HepG2 (cell line): ENCODE measurements around the gene TH. TPM values are rescaled to one million over a fixed set of nuclear protein-coding genes. Genes with fewer than 3 reads are reported as not detected.

Experiments used
- ATAC-seq: fragments of 200-7000 bp; cut with Tn5 transposase; 3 replicates; pipeline ENCODE4 v1.9.1; 2020; ENCODE audit warnings: mild to moderate bottlenecking, moderate library complexity
- BruUV-seq: library from RNA; stranded (reverse); fragments of 400-500 nt; replicated peaks from 2 replicates; lab custom pipeline; 2021; lab: Mats Ljungman, UMichigan
- CTCF ChIA-PET: fragments of 300-600 bp; formaldehyde crosslinking; extraction: SDS; loops from one replicate; lab custom pipeline; 2021; ENCODE audit warnings: low total read pairs, inconsistent platforms, low intra/inter-chr PET ratio; lab: Yijun Ruan, JAX
- POLR2A ChIA-PET: fragments of 350-600 bp; sonication (Branson Sonifier 250); formaldehyde crosslinking; loops from one replicate; lab custom pipeline; 2020; ENCODE audit warnings: antibody characterized with exemption, inconsistent platforms; lab: Yijun Ruan, JAX
- DNase-seq: peaks from one replicate; pipeline ENCODE4 v3.0.0-alpha.2; 2015; ENCODE audit warnings: low spot score
- FAIRE-seq: peaks from 3 replicates; lab custom pipeline; 2011; peaks lifted over from hg19 to GRCh38; lab: Jason Lieb, UNC
- H2AFZ ChIP-seq: one replicate; pipeline ENCODE4 v1.6.1; 2011; ENCODE audit warnings: low read length, inconsistent platforms
- H3K27ac ChIP-seq: fragments of 300-600 bp; 3 replicates; pipeline ENCODE4 v1.8.0; 2011; ENCODE audit warnings: mixed run types, mild to moderate bottlenecking, mixed read lengths, low read length, inconsistent platforms; ENCODE audit not compliant: insufficient read depth; ENCODE audit errors: extremely low read length
- H3K27me3 ChIP-seq, 2 experiments: fragments of 200-600 bp in 1 of 2; 2 replicates in 1 of 2; 3 replicates in 1 of 2; pipeline versions ENCODE4 v1.6.0 to v1.8.0; 2011; ENCODE audit warnings: low read length in 2 of 2, mild to moderate bottlenecking in 2 of 2, moderate library complexity in 2 of 2, inconsistent platforms in 1 of 2; ENCODE audit not compliant: insufficient read depth in 2 of 2, control insufficient read depth in 1 of 2
- H3K36me3 ChIP-seq, 2 experiments: fragments of 200-600 bp in 1 of 2; replicated peaks in 1 of 2; 2 replicates in 1 of 2; 3 replicates in 1 of 2; pipeline versions ENCODE4 v1.5.1 to v1.8.0; 2011; ENCODE audit warnings: low read length in 2 of 2, inconsistent platforms in 1 of 2; ENCODE audit not compliant: insufficient read depth in 2 of 2, control insufficient read depth in 1 of 2
- H3K4me1 ChIP-seq: 2 replicates; pipeline ENCODE4 v1.5.1; 2012; ENCODE audit warnings: low read length, inconsistent platforms; ENCODE audit not compliant: insufficient read depth
- H3K4me2 ChIP-seq: 2 replicates; pipeline ENCODE4 v1.6.0; 2011; ENCODE audit warnings: low read depth, low read length, inconsistent platforms
- H3K4me3 ChIP-seq, 3 experiments: fragments of 200-600 bp in 1 of 3; sonication (generic), shearing (Covaris generic) in 1 of 3; replicated peaks in 1 of 3; 2 replicates each; pipeline ENCODE4 v1.5.1; 2011 to 2016; ENCODE audit warnings: low read length in 3 of 3, inconsistent platforms in 2 of 3, low read depth in 2 of 3, mild to moderate bottlenecking in 2 of 3, control low read depth in 1 of 3, mixed read lengths in 1 of 3; ENCODE audit not compliant: insufficient read depth in 1 of 3
- H3K79me2 ChIP-seq: one replicate; pipeline ENCODE4 v1.6.1; 2011; ENCODE audit warnings: low read length, inconsistent platforms; ENCODE audit not compliant: insufficient read depth
- H3K9ac ChIP-seq: 2 replicates; pipeline ENCODE4 v1.6.0; 2011; ENCODE audit warnings: mild to moderate bottlenecking, low read depth, low read length, inconsistent platforms; ENCODE audit not compliant: insufficient read depth
- H3K9me3 ChIP-seq: 2 replicates; pipeline ENCODE4 v1.5.1; 2012; ENCODE audit warnings: mild to moderate bottlenecking, low read length
- H4K20me1 ChIP-seq: 2 replicates; pipeline ENCODE4 v1.6.0; 2011; ENCODE audit warnings: inconsistent platforms, mild to moderate bottlenecking, low read length, moderate library complexity; ENCODE audit not compliant: insufficient read depth
- SP4 ChIP-seq: sonication (generic); formaldehyde crosslinking; IDR thresholded peaks from 2 replicates; pipeline ENCODE4 v1.8.1; 2023; ENCODE audit warnings: mild to moderate bottlenecking, missing genetic modification reagents
- SSRP1 ChIP-seq: IDR thresholded peaks from 2 replicates; pipeline ENCODE4 v1.6.1; 2016; ENCODE audit warnings: control low read depth
- ZNF317 ChIP-seq: sonication (generic); formaldehyde crosslinking; IDR thresholded peaks from 2 replicates; pipeline ENCODE4 v1.5.0; 2020; ENCODE audit warnings: mild to moderate bottlenecking, missing genetic modification reagents
- WGBS: methylation state at CpG from one replicate; pipeline ENCODE4 v1.1.6; 2017; ENCODE audit warnings: low lambda C conversion rate; 5-methylcytosine and 5-hydroxymethylcytosine counted together
- in situ Hi-C: cut with HindIII; loops from 2 replicates; pipeline ENCODE4 v1.10.0; 2017; ENCODE audit warnings: low pct_unique_long_range_greater_than_20kb; ENCODE audit not compliant: extremely low pct_ligation_motif_present
- intact Hi-C: fragments of 100-400 bp; cut with micrococcal nuclease; formaldehyde crosslinking; loops from one replicate; pipeline ENCODE4 v1.10.0; 2022; ENCODE audit not compliant: unreplicated experiment
- polyA plus RNA-seq, 8 experiments: library from polyadenylated mRNA; depleted of rRNA in 3 of 8; stranded (reverse) in 7 of 8; unstranded in 1 of 8; fragments of >200 nt; fragmentation: Illumina TruSeq in 4 of 8; extraction: Trizol in 4 of 8; gene quantifications; 2 replicates each; pipeline versions ENCODE4 v1.2.1 to v1.2.3, GENCODE V29; 2011 to 2016; ENCODE audit warnings: low read depth in 4 of 8, missing spikeins in 1 of 8, mixed read lengths in 1 of 8; ENCODE audit not compliant: insufficient read depth in 1 of 8
- total RNA-seq, 5 experiments: library from RNA; depleted of rRNA; stranded (reverse); fragments of >200 nt; fragmentation: Illumina TruSeq; extraction: Trizol; gene quantifications; 2 replicates each; pipeline ENCODE4 v1.2.3, GENCODE V29; 2016; ENCODE audit warnings: low read depth in 1 of 5
- TF ChIP-seq, protein P1 (sequence below), 2 experiments: sonication (generic) in 1 of 2; formaldehyde crosslinking in 1 of 2; IDR thresholded peaks; 2 replicates each; pipeline versions ENCODE4 v1.4.0 to v1.6.1; 2016 to 2020; ENCODE audit warnings: borderline replicate concordance in 1 of 2, low read depth in 1 of 2, mild to moderate bottlenecking in 1 of 2, missing genetic modification reagents in 1 of 2
- TF ChIP-seq, protein P2 (sequence below): sonication (generic); formaldehyde crosslinking; IDR thresholded peaks from 2 replicates; pipeline ENCODE4 v1.5.1; 2020; ENCODE audit warnings: missing genetic modification reagents, mild to moderate bottlenecking, borderline replicate concordance
- TF ChIP-seq, protein P3 (sequence below): sonication (generic); formaldehyde crosslinking; IDR thresholded peaks from 2 replicates; pipeline ENCODE4 v1.9.0; 2022; ENCODE audit warnings: missing genetic modification reagents, mild to moderate bottlenecking, borderline replicate concordance

The TH gene
- total and polyA plus RNA-seq, 2 of the 13 experiments (the other 11 are each of a cell fraction or from before 2014, with no cell fraction given) = 0.36 TPM; not detected in 1

DNA sequence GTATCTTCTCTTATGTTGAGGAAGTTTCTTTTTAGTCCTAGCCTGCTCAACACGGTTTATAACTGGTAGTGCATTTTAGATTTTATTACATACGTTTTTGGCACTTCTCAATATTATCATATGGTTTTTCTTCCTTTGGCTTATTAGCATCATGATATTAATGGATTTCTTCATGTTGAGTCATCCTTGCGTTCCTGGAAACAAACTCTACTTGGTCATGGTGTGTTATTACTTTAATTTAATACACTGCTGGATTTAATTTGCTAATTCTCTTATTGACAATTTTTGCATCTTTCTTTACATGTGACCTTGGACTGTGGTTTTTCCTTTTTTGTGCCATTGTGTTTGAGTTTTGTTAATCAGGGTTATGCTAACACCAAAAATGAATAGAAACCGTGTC is 52.9 kb downstream of the TH start (continued):
- TF ChIP-seq, protein P1, sequence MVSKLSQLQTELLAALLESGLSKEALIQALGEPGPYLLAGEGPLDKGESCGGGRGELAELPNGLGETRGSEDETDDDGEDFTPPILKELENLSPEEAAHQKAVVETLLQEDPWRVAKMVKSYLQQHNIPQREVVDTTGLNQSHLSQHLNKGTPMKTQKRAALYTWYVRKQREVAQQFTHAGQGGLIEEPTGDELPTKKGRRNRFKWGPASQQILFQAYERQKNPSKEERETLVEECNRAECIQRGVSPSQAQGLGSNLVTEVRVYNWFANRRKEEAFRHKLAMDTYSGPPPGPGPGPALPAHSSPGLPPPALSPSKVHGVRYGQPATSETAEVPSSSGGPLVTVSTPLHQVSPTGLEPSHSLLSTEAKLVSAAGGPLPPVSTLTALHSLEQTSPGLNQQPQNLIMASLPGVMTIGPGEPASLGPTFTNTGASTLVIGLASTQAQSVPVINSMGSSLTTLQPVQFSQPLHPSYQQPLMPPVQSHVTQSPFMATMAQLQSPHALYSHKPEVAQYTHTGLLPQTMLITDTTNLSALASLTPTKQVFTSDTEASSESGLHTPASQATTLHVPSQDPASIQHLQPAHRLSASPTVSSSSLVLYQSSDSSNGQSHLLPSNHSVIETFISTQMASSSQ (IDR thresholded peaks at IDR 0.05; ENCODE audit: low read depth) = no peak
- TF ChIP-seq, protein P1 (CRISPR knock-in tag; IDR thresholded peaks at IDR 0.05; ENCODE audit: borderline replicate concordance) = no peak

GRCh38 chr11:2116680-2117079 is 54.9 kb downstream of the TH start:
- H3K27ac ChIP-seq = no peak overlapping the region
- ATAC-seq (no peak), DNase-seq (no peak), FAIRE-seq (no peak)
- H3K27me3 ChIP-seq = peaks cover 5 to 40% of the 10 kb centered on the region in 2 experiments; a peak in 4 of 5 replicates
- no peaks in the 10 kb centered on the region for H4K20me1 ChIP-seq
- whole genome bisulfite sequencing = 55% methylated on average over 1 of the region's 1 CpG
- CTCF ChIA-PET = no interaction called here
- intact Hi-C loops (no loop called here), in situ Hi-C loops (no loop called here)
- H3K4me3 ChIP-seq = no peak overlapping the region
- no peak overlapping the region for H3K9ac ChIP-seq
- peaks cover 17% of the 10 kb centered on the region for H3K4me1 ChIP-seq
- no peak for TF ChIP-seq SP4 (CRISPR knock-in tag)
- TF ChIP-seq, protein P2, sequence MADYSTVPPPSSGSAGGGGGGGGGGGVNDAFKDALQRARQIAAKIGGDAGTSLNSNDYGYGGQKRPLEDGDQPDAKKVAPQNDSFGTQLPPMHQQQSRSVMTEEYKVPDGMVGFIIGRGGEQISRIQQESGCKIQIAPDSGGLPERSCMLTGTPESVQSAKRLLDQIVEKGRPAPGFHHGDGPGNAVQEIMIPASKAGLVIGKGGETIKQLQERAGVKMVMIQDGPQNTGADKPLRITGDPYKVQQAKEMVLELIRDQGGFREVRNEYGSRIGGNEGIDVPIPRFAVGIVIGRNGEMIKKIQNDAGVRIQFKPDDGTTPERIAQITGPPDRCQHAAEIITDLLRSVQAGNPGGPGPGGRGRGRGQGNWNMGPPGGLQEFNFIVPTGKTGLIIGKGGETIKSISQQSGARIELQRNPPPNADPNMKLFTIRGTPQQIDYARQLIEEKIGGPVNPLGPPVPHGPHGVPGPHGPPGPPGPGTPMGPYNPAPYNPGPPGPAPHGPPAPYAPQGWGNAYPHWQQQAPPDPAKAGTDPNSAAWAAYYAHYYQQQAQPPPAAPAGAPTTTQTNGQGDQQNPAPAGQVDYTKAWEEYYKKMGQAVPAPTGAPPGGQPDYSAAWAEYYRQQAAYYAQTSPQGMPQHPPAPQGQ (CRISPR knock-in tag) = no peak
- peak; percentile 99 for TF ChIP-seq ZNF317 (CRISPR knock-in tag)
- TF ChIP-seq, protein P3, sequence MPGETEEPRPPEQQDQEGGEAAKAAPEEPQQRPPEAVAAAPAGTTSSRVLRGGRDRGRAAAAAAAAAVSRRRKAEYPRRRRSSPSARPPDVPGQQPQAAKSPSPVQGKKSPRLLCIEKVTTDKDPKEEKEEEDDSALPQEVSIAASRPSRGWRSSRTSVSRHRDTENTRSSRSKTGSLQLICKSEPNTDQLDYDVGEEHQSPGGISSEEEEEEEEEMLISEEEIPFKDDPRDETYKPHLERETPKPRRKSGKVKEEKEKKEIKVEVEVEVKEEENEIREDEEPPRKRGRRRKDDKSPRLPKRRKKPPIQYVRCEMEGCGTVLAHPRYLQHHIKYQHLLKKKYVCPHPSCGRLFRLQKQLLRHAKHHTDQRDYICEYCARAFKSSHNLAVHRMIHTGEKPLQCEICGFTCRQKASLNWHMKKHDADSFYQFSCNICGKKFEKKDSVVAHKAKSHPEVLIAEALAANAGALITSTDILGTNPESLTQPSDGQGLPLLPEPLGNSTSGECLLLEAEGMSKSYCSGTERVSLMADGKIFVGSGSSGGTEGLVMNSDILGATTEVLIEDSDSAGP (CRISPR knock-in tag) = no peak
- TF ChIP-seq SSRP1 (CRISPR knock-in tag) = no peak
- H3K4me2 ChIP-seq = no peak overlapping the region
- no peaks in the 10 kb centered on the region for H3K36me3 ChIP-seq
- H2AFZ ChIP-seq = no peak overlapping the region
- H3K9me3 ChIP-seq = peaks cover 6% of the 10 kb centered on the region
- POLR2A ChIA-PET = no interaction called here
- no TSS peak for BruUV-seq
- no peaks in the 10 kb centered on the region for H3K79me2 ChIP-seq
